Progenitor cell of endocrine pancreas (in vitro differentiated cells): ENCODE measurements around the gene THRB. TPM values are rescaled to one million over a fixed set of nuclear protein-coding genes. Genes with fewer than 3 reads are reported as not detected.

Source experiments
- DNase-seq: peaks from one replicate; pipeline ENCODE4 v3.0.0; 2021; ENCODE audit warnings: low spot score; ENCODE audit not compliant: unreplicated experiment
- H3K27ac Mint-ChIP-seq: 2 replicates; pipeline ENCODE4 v1.8.0; 2021; ENCODE audit warnings: mild to moderate bottlenecking, moderate library complexity, mixed read lengths
- H3K27me3 Mint-ChIP-seq: 2 replicates; pipeline ENCODE4 v1.8.0; 2021; ENCODE audit warnings: mixed read lengths
- H3K36me3 Mint-ChIP-seq: 2 replicates; pipeline ENCODE4 v1.8.0; 2022; ENCODE audit warnings: mixed read lengths; ENCODE audit not compliant: insufficient read depth
- H3K4me1 Mint-ChIP-seq: 2 replicates; pipeline ENCODE4 v1.8.0; 2021; ENCODE audit warnings: low read depth, mixed read lengths
- H3K4me3 Mint-ChIP-seq: 2 replicates; pipeline ENCODE4 v1.8.0; 2021; ENCODE audit warnings: low read depth, mild to moderate bottlenecking, moderate library complexity, mixed read lengths
- H3K9me3 Mint-ChIP-seq: 2 replicates; pipeline ENCODE4 v1.8.0; 2021; ENCODE audit warnings: low read depth, mixed read lengths
- total RNA-seq: library from RNA; stranded (reverse); gene quantifications from 2 replicates; pipeline ENCODE4 v1.2.1, GENCODE V29; 2021
- TF ChIP-seq, protein P1 (sequence below): fragments of 200-600 bp; sonication (generic); IDR thresholded peaks from one replicate; pipeline ENCODE4 v1.5.0; 2021; ENCODE audit warnings: antibody characterized with exemption, mild to moderate bottlenecking; ENCODE audit not compliant: unreplicated experiment

THRB gene
- total RNA-seq, 1 donor from 2014 or later = 19.7 TPM

DNA sequence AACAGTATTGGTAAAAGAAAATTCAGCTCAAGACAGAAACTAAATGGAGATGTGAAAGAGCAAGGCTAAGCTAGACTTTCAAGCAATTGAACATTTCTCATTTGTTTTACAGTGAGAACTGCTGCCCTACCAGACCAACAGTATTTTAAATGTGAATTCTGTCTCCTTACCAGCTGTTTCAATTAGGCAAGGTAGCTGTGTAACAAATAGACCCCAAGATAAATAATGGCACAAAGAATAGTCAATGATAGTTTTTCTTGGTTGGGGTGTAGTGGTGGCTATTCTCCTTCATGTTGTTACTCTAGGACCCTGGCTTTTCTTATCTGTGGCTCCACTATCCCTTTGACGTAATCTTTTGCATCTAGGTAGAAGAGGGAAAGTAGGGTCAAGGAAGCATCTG, 30.4 kb upstream of the THRB start:
- H3K36me3 Mint-ChIP-seq = no peaks in the 10 kb centered on the region
- H3K4me3 Mint-ChIP-seq = no peak overlapping the region
- TF ChIP-seq, protein P1, sequence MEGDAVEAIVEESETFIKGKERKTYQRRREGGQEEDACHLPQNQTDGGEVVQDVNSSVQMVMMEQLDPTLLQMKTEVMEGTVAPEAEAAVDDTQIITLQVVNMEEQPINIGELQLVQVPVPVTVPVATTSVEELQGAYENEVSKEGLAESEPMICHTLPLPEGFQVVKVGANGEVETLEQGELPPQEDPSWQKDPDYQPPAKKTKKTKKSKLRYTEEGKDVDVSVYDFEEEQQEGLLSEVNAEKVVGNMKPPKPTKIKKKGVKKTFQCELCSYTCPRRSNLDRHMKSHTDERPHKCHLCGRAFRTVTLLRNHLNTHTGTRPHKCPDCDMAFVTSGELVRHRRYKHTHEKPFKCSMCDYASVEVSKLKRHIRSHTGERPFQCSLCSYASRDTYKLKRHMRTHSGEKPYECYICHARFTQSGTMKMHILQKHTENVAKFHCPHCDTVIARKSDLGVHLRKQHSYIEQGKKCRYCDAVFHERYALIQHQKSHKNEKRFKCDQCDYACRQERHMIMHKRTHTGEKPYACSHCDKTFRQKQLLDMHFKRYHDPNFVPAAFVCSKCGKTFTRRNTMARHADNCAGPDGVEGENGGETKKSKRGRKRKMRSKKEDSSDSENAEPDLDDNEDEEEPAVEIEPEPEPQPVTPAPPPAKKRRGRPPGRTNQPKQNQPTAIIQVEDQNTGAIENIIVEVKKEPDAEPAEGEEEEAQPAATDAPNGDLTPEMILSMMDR = no peak
- peaks cover 4% of the 10 kb centered on the region for H3K27me3 Mint-ChIP-seq
- peaks cover 3% of the 10 kb centered on the region for H3K9me3 Mint-ChIP-seq
- peaks cover 40% of the 10 kb centered on the region for H3K4me1 Mint-ChIP-seq
- H3K27ac Mint-ChIP-seq = no peak overlapping the region
- no peak for DNase-seq

GRCh38 chr3:24523988-24524727, 29.5 kb upstream of the THRB start:
- TF ChIP-seq, protein P1 = no peak
- Mint-ChIP-seq H3K27ac (peak overlapping the region; percentile 86), H3K4me3 (no peak overlapping the region), H3K36me3 (no peaks in the 10 kb centered on the region), H3K4me1 (peaks cover 41% of the 10 kb centered on the region), H3K27me3 (peaks cover 11% of the 10 kb centered on the region), H3K9me3 (no peaks in the 10 kb centered on the region)
- no peak for DNase-seq

- Mint-ChIP-seq H3K9me3 (no peaks in the 10 kb centered on the region), H3K27ac (no peak overlapping the region), H3K4me3 (no peak overlapping the region), H3K4me1 (peaks cover 41% of the 10 kb centered on the region), H3K36me3 (no peaks in the 10 kb centered on the region), H3K27me3 (peaks cover 19% of the 10 kb centered on the region)
- TF ChIP-seq, protein P1 = no peak
- DNase-seq = no peak
Measured at GRCh38 chr3:24523215-24523614, 28.6 kb upstream of the THRB start.

GRCh38 chr3:24522146-24522579, 27.5 kb upstream of the THRB start:
- H3K27me3 Mint-ChIP-seq = peaks cover 22% of the 10 kb centered on the region
- peak; percentile 22 for DNase-seq

DNA sequence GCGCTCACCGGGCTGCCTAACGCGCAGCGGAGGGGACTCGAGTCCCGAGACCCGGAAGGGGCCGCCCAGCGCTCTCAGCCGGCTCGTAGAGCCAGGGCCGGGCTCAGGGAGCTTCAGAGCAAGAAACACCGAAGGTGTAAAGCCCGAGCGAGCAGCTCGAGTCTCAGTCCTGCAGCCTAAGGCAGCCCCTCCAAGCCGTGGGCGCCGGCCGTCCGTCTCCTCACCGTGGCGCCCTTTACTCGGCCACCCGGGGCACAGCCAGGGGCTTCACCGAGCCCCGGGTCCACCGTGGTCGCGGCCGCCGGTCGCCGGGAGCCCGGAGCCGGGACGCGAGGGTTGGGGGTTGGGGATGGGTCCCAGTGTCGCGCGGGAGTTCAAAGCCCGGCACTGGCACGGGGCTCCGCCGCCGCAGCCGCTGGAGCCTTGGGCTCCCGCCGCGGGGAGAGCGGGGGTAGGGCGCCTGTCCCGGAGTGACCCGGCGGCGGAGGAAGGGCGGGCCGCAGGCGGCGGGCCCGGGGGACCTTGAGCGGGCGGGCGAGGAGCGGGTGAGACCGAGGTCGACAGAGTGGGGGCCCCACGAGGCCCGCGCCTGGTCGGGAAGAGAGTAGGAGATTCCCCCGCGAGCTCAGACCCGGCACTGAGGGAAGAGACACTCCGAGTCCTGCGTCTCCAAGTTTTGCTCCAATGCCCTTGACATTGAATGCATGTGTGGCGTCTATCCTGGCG, 26.9 kb upstream of the THRB start:
- Mint-ChIP-seq H3K9me3 (no peaks in the 10 kb centered on the region), H3K4me1 (peaks cover 39% of the 10 kb centered on the region), H3K27me3 (peaks cover 25% of the 10 kb centered on the region), H3K4me3 (peak overlapping the region; percentile 76), H3K27ac (peak overlapping the region; percentile 92), H3K36me3 (no peaks in the 10 kb centered on the region)
- DNase-seq = peak; percentile 44
- TF ChIP-seq, protein P1 = no peak

More at GRCh38 chr3:24522146-24522579, 27.5 kb upstream of the THRB start:
- no peaks in the 10 kb centered on the region for H3K9me3 Mint-ChIP-seq
- H3K4me3 Mint-ChIP-seq = peak overlapping the region; percentile 76
- H3K27ac Mint-ChIP-seq = peak overlapping the region; percentile 92
- H3K36me3 Mint-ChIP-seq = no peaks in the 10 kb centered on the region
- peaks cover 41% of the 10 kb centered on the region for H3K4me1 Mint-ChIP-seq
- TF ChIP-seq, protein P1 = no peak
